Left lung (tissue), 10 donors: Measurements from ENCODE around the gene SPO11. TPM values are rescaled to one million over a fixed set of nuclear protein-coding genes. Genes with fewer than 3 reads are reported as not detected.
A peak's percentile ranks its signal among the peaks of the same experiment; 100 is the strongest.

Experiments used
- ATAC-seq: fragments of 200-7000 bp; cut with Tn5 transposase; one replicate; pipeline ENCODE4 v1.9.1; 2020; ENCODE audit warnings: moderate library complexity
- DNase-seq, 4 donors: peaks; one replicate each; pipeline ENCODE4 v3.0.0-alpha.2; 2013 to 2020
- H3K27ac ChIP-seq, 2 donors: fragments of 200-600 bp; sonication (generic) in 1 of 2; one replicate each; pipeline versions ENCODE4 v1.5.0 to v1.8.0; 2020 to 2021
- H3K27me3 ChIP-seq, 2 donors: fragments of 200-600 bp; sonication (generic) in 1 of 2; one replicate each; pipeline versions ENCODE4 v1.5.0 to v1.8.0; 2020 to 2021
- H3K36me3 ChIP-seq, 2 donors: fragments of 200-600 bp; sonication (generic) in 1 of 2; one replicate each; pipeline versions ENCODE4 v1.5.0 to v1.8.0; 2020 to 2021
- H3K4me1 ChIP-seq, 2 donors: fragments of 200-600 bp; one replicate each; pipeline ENCODE4 v1.8.0; 2021
- H3K4me3 ChIP-seq, 2 donors: fragments of 200-600 bp; sonication (generic) in 1 of 2; one replicate each; pipeline versions ENCODE4 v1.5.0 to v1.8.0; 2020 to 2021; ENCODE audit warnings: mild to moderate bottlenecking in 1 of 2
- H3K9me3 ChIP-seq, 2 donors: fragments of 200-600 bp; sonication (generic) in 1 of 2; one replicate each; pipeline versions ENCODE4 v1.5.0 to v1.8.0; 2020 to 2021
- CTCF ChIP-seq, 2 donors: fragments of 200-600 bp; sonication (generic) in 1 of 2; IDR thresholded peaks; one replicate each; pipeline versions ENCODE4 v1.5.0 to v1.8.0; 2021; ENCODE audit warnings: antibody characterized with exemption in 2 of 2
- intact Hi-C, 2 donors: fragments of 100-400 bp; cut with DNase I; formaldehyde crosslinking; loops; one replicate each; pipeline versions ENCODE4 v1.11.2 to v1.14.2; 2022
- polyA plus RNA-seq, 6 donors: library from polyadenylated mRNA; unstranded; fragments of 120-200 nt; gene quantifications; one replicate each; pipeline ENCODE4 v1.2.1, GENCODE V29; 2013; ENCODE audit not compliant: insufficient read length in 6 of 6
- total RNA-seq, 2 donors: library from RNA; stranded (reverse); fragmentation: NEBNext Ultra II Directional; extraction: Animal tissue kit (Norgen Biotek cat#: 25700); gene quantifications; one replicate each; pipeline ENCODE4 v1.2.1, GENCODE V29; 2021
- donor health status: DM: no; HTN: yes; CAD: no.
- donor health status: DM: no; HTN: no; CAD: no.

Gene SPO11
- total and polyA plus RNA-seq, 8 donors: not detected

GRCh38 chr20:57387945-57388371 lies 58.4 kb downstream of the SPO11 start:
- intact Hi-C loops: loop anchor here in 1 of 2 donors (10.0 kb wide), 1 partner anchor 197 kb away; no protein-coding TSS in a partner anchor
- DNase-seq (peak in 2 of 4 donors; percentile 29 to 31), ATAC-seq (no peak)
- Histone ChIP-seq H3K4me1 (peaks cover 1 to 44% of the 10 kb centered on the region in 2 donors), H3K9me3 (no peaks in the 10 kb centered on the region), H3K36me3 (no peaks in the 10 kb centered on the region), H3K27ac (no peak overlapping the region), H3K27me3 (no peaks in the 10 kb centered on the region), H3K4me3 (no peak overlapping the region)
- no peak for TF ChIP-seq CTCF (IDR thresholded peaks at IDR 0.05)

GRCh38 chr20:57388953-57389694 lies 59.5 kb downstream of the SPO11 start:
- intact Hi-C loops: loop anchor here in 1 of 2 donors (10.0 kb wide), 1 partner anchor 196 kb away; no protein-coding TSS in a partner anchor
- Histone ChIP-seq H3K27ac (peak overlapping the region; percentile 37 to 73), H3K36me3 (peaks cover 0 to 5% of the 10 kb centered on the region in 2 donors), H3K4me1 (peaks cover 6 to 56% of the 10 kb centered on the region in 2 donors), H3K27me3 (no peaks in the 10 kb centered on the region), H3K4me3 (peak overlapping the region; percentile 25 to 42), H3K9me3 (no peaks in the 10 kb centered on the region)
- ATAC-seq (peak; percentile 89), DNase-seq (peak; percentile 43 to 94 (median 78))
- peak in 1 of 2 donors; percentile 30 for TF ChIP-seq CTCF (IDR thresholded peaks at IDR 0.05)

GRCh38 chr20:57389695-57390603 lies 60.3 kb downstream of the SPO11 start:
- H3K27ac ChIP-seq: peak overlapping the region; percentile 37 to 73
- DNase-seq (peak in 2 of 4 donors; percentile 53 to 84), ATAC-seq (no peak)
- intact Hi-C loops: loop anchor here in 1 of 2 donors (10.0 kb wide), 1 partner anchor 195 kb away; no protein-coding TSS in a partner anchor
- no peaks in the 10 kb centered on the region for H3K27me3 ChIP-seq
- TF ChIP-seq CTCF (IDR thresholded peaks at IDR 0.05): no peak
- H3K4me3 ChIP-seq: peak overlapping the region; percentile 25 to 42
- H3K9me3 ChIP-seq: no peaks in the 10 kb centered on the region
- H3K4me1 ChIP-seq: peaks cover 6 to 60% of the 10 kb centered on the region in 2 donors
- peaks cover 0 to 13% of the 10 kb centered on the region in 2 donors for H3K36me3 ChIP-seq

GRCh38 chr20:57390604-57391438 lies 61.2 kb downstream of the SPO11 start, which contains the start of gene RBM38:
Gene RBM38 (plus strand): TSS chr20:57391396. CDS start chr20:57391582, 186 bp downstream.
- intact Hi-C loops: no loop called here
- peak; percentile 83 for ATAC-seq
- no peak for TF ChIP-seq CTCF (IDR thresholded peaks at IDR 0.05)
- peaks cover 12 to 62% of the 10 kb centered on the region in 2 donors for H3K4me1 ChIP-seq
- H3K36me3 ChIP-seq: peaks cover 0 to 22% of the 10 kb centered on the region in 2 donors
- H3K9me3 ChIP-seq: no peaks in the 10 kb centered on the region
- peak within 1 kb of the TSS; percentile 26 to 73 for H3K27ac ChIP-seq
- peak; percentile 54 to 94 (median 72) for DNase-seq
- no peaks in the 10 kb centered on the region for H3K27me3 ChIP-seq
- H3K4me3 ChIP-seq: peak within 1 kb of the TSS; percentile 55 to 61
